ENCODE results near the gene STRA8. TPM values are rescaled to one million over a fixed set of nuclear protein-coding genes. Genes with fewer than 3 reads are reported as not detected.

STRA8 gene
- total and polyA plus RNA-seq, 5 donors: not detected

GRCh38 chr7:135272303-135272702, 38.7 kb downstream of the STRA8 start:
- WGBS: 79% methylated on average over 3 of the region's 3 CpGs
- H3K4me3 ChIP-seq (ENCODE audit: low read length): no peak overlapping the region
- H3K9me3 ChIP-seq (ENCODE audit: control insufficient read depth, low read length): no peaks in the 10 kb centered on the region
- no peak overlapping the region for H3K27ac ChIP-seq (ENCODE audit: low read length)
- DNase-seq (no peak), ATAC-seq (no peak)
- H3K27me3 ChIP-seq (ENCODE audit: control insufficient read depth, insufficient read depth): no peaks in the 10 kb centered on the region
- H3K4me1 ChIP-seq (ENCODE audit: control insufficient read depth, insufficient read depth, low read length): no peaks in the 10 kb centered on the region
- intact Hi-C loops (cut with DNase I): loop anchor here in 1 of 4 donors (10.0 kb wide), 1 partner anchor 372 kb away; no protein-coding TSS in a partner anchor

GRCh38 chr7:135273581-135273980, 39.9 kb downstream of the STRA8 start:
- H3K4me1 ChIP-seq (ENCODE audit: control insufficient read depth, insufficient read depth, low read length): no peaks in the 10 kb centered on the region
- no peaks in the 10 kb centered on the region for H3K27me3 ChIP-seq (ENCODE audit: control insufficient read depth, insufficient read depth)
- intact Hi-C loops (cut with DNase I): loop anchor here in 1 of 4 donors (10.0 kb wide), 1 partner anchor 371 kb away; no protein-coding TSS in a partner anchor
- ATAC-seq: no peak
- WGBS: 76% methylated on average over 4 of the region's 4 CpGs
- no peak overlapping the region for H3K27ac ChIP-seq (ENCODE audit: low read length)
- no peaks in the 10 kb centered on the region for H3K9me3 ChIP-seq (ENCODE audit: control insufficient read depth, low read length)
- no peak overlapping the region for H3K4me3 ChIP-seq (ENCODE audit: low read length)
- DNase-seq: no peak

GRCh38 chr7:135274495-135275268, 41.0 kb downstream of the STRA8 start:
- WGBS: 36% methylated on average over 14 of the region's 14 CpGs

GRCh38 chr7:135275971-135276580, 42.4 kb downstream of the STRA8 start:
- WGBS: 92% methylated on average over 10 of the region's 10 CpGs
- no peaks in the 10 kb centered on the region for H3K4me1 ChIP-seq (ENCODE audit: control insufficient read depth, insufficient read depth, low read length)
- H3K4me3 ChIP-seq (ENCODE audit: low read length): no peak overlapping the region
- intact Hi-C loops (cut with DNase I): loop anchor here in 1 of 4 donors (10.0 kb wide), 1 partner anchor 369 kb away; no protein-coding TSS in a partner anchor
- ATAC-seq: no peak
- DNase-seq: no peak
- H3K27ac ChIP-seq (ENCODE audit: low read length): no peak overlapping the region
- H3K27me3 ChIP-seq (ENCODE audit: control insufficient read depth, insufficient read depth): no peaks in the 10 kb centered on the region
- no peaks in the 10 kb centered on the region for H3K9me3 ChIP-seq (ENCODE audit: control insufficient read depth, low read length)

More at GRCh38 chr7:135274495-135275268, 41.0 kb downstream of the STRA8 start:
- no peaks in the 10 kb centered on the region for H3K9me3 ChIP-seq (ENCODE audit: control insufficient read depth, low read length)
- intact Hi-C loops (cut with DNase I): loop anchor here in 1 of 4 donors (10.0 kb wide), 1 partner anchor 370 kb away; no protein-coding TSS in a partner anchor
- H3K4me1 ChIP-seq (ENCODE audit: control insufficient read depth, insufficient read depth, low read length): no peaks in the 10 kb centered on the region
- peak in 2 of 3 donors; percentile 38 to 82 for DNase-seq
- no peaks in the 10 kb centered on the region for H3K27me3 ChIP-seq (ENCODE audit: control insufficient read depth, insufficient read depth)
- ATAC-seq: peak; percentile 63 to 69
- no peak overlapping the region for H3K4me3 ChIP-seq (ENCODE audit: low read length)
- no peak overlapping the region for H3K27ac ChIP-seq (ENCODE audit: low read length)

GRCh38 chr7:135277161-135277560, 43.5 kb downstream of the STRA8 start:
- ATAC-seq (no peak), DNase-seq (no peak)
- Histone ChIP-seq H3K27ac (ENCODE audit: low read length) (no peak overlapping the region), H3K27me3 (ENCODE audit: control insufficient read depth, insufficient read depth) (no peaks in the 10 kb centered on the region), H3K9me3 (ENCODE audit: control insufficient read depth, low read length) (no peaks in the 10 kb centered on the region), H3K4me3 (ENCODE audit: low read length) (no peak overlapping the region), H3K4me1 (ENCODE audit: control insufficient read depth, insufficient read depth, low read length) (no peaks in the 10 kb centered on the region)
- intact Hi-C loops (cut with DNase I): loop anchor here in 1 of 4 donors (10.0 kb wide), 1 partner anchor 368 kb away; no protein-coding TSS in a partner anchor
- WGBS: 77% methylated on average over 13 of the region's 13 CpGs

GRCh38 chr7:135281363-135281949, 47.8 kb downstream of the STRA8 start:
- peak; percentile 75 to 89 (median 80) for DNase-seq
- peak; percentile 94 for ATAC-seq
- Histone ChIP-seq H3K27ac (ENCODE audit: low read length) (no peak overlapping the region), H3K4me3 (ENCODE audit: low read length) (no peak overlapping the region), H3K9me3 (ENCODE audit: control insufficient read depth, low read length) (no peaks in the 10 kb centered on the region), H3K4me1 (ENCODE audit: control insufficient read depth, insufficient read depth, low read length) (no peaks in the 10 kb centered on the region), H3K27me3 (ENCODE audit: control insufficient read depth, insufficient read depth) (no peaks in the 10 kb centered on the region)
- WGBS: 6% methylated on average over 7 of the region's 7 CpGs
- intact Hi-C loops (cut with DNase I): loop anchor here (2.0 to 10.0 kb wide), 7 partner anchors 53 to 366 kb away; partner anchors contain the start of genes NUP205 (in 3 of the 4) and CNOT4 (in 1 of the 4)

- ATAC-seq (no peak), DNase-seq (no peak)
- Histone ChIP-seq H3K4me3 (ENCODE audit: low read length) (no peak overlapping the region), H3K27me3 (ENCODE audit: control insufficient read depth, insufficient read depth) (no peaks in the 10 kb centered on the region), H3K4me1 (ENCODE audit: control insufficient read depth, insufficient read depth, low read length) (no peaks in the 10 kb centered on the region), H3K9me3 (ENCODE audit: control insufficient read depth, low read length) (no peaks in the 10 kb centered on the region), H3K27ac (ENCODE audit: low read length) (no peak overlapping the region)
- 80% methylated on average over 10 of the region's 10 CpGs for WGBS
- intact Hi-C loops (cut with DNase I): loop anchor here (5.0 to 10.0 kb wide), 6 partner anchors 52 to 365 kb away; partner anchors contain the start of genes NUP205 (in 3 of the 4) and CNOT4 (in 1 of the 4)
Observed at GRCh38 chr7:135282561-135283254, 49.1 kb downstream of the STRA8 start.

- no peak overlapping the region for H3K4me3 ChIP-seq (ENCODE audit: low read length)
- DNase-seq (no peak), ATAC-seq (no peak)
- WGBS: 79% methylated on average over 4 of the region's 4 CpGs
- no peaks in the 10 kb centered on the region for H3K27me3 ChIP-seq (ENCODE audit: control insufficient read depth, insufficient read depth)
- H3K9me3 ChIP-seq (ENCODE audit: control insufficient read depth, low read length): no peaks in the 10 kb centered on the region
- H3K27ac ChIP-seq (ENCODE audit: low read length): no peak overlapping the region
- intact Hi-C loops (cut with DNase I): loop anchor here (5.0 to 10.0 kb wide), 6 partner anchors 51 to 363 kb away; partner anchors contain the start of genes NUP205 (in 3 of the 4) and CNOT4 (in 1 of the 4)
- H3K4me1 ChIP-seq (ENCODE audit: control insufficient read depth, insufficient read depth, low read length): no peaks in the 10 kb centered on the region
Observed at GRCh38 chr7:135283959-135284638, 50.5 kb downstream of the STRA8 start.

GRCh38 chr7:135285547-135286233, 52.1 kb downstream of the STRA8 start:
- intact Hi-C loops (cut with DNase I): loop anchor here in 2 of 4 donors (10.0 kb wide), 2 partner anchors 49 to 359 kb away; no protein-coding TSS in a partner anchor
- DNase-seq (no peak), ATAC-seq (no peak)

More at GRCh38 chr7:135285547-135286233, 52.1 kb downstream of the STRA8 start:
- Histone ChIP-seq H3K27ac (ENCODE audit: low read length) (no peak overlapping the region), H3K9me3 (ENCODE audit: control insufficient read depth, low read length) (no peaks in the 10 kb centered on the region), H3K4me3 (ENCODE audit: low read length) (no peak overlapping the region), H3K27me3 (ENCODE audit: control insufficient read depth, insufficient read depth) (no peaks in the 10 kb centered on the region), H3K4me1 (ENCODE audit: control insufficient read depth, insufficient read depth, low read length) (no peaks in the 10 kb centered on the region)
- 80% methylated on average over 5 of the region's 5 CpGs for whole genome bisulfite sequencing
